Small intestine (tissue), 7 donors: ENCODE measurements around the gene AQR. TPM values are rescaled to one million over a fixed set of nuclear protein-coding genes. Genes with fewer than 3 reads are reported as not detected.
"Not testable (repeated sequence)": the region's sequence is repeated elsewhere in the genome, so short reads cannot be mapped to it uniquely, and the experiment has no call there.

ENCODE experiments used
- DNase-seq, 2 donors: peaks; one replicate each; pipeline versions ENCODE4 v3.0.0 to v3.0.0-alpha.2; 2013
- FAIRE-seq: peaks from 2 replicates; lab custom pipeline; 2012; peaks lifted over from hg19 to GRCh38; lab: Jason Lieb, UNC
- H3K27ac ChIP-seq, 3 donors: one replicate each; pipeline ENCODE4 v1.5.1; 2013; ENCODE audit warnings: low read length in 2 of 3, mild to moderate bottlenecking in 2 of 3, control low read depth in 1 of 3, inconsistent platforms in 1 of 3, low read depth in 1 of 3, moderate library complexity in 1 of 3
- H3K27me3 ChIP-seq, 3 donors: one replicate each; pipeline ENCODE4 v1.6.1; 2013; ENCODE audit warnings: low read length in 3 of 3, inconsistent platforms in 1 of 3; ENCODE audit not compliant: control insufficient read depth in 3 of 3, insufficient read depth in 3 of 3
- H3K36me3 ChIP-seq, 3 donors: one replicate each; pipeline ENCODE4 v1.6.1; 2013; ENCODE audit warnings: low read length in 3 of 3, inconsistent platforms in 1 of 3, low read depth in 1 of 3, mild to moderate bottlenecking in 1 of 3, moderate library complexity in 1 of 3; ENCODE audit not compliant: control insufficient read depth in 3 of 3, insufficient read depth in 2 of 3
- H3K4me1 ChIP-seq, 3 donors: one replicate each; pipeline ENCODE4 v1.6.1; 2013; ENCODE audit warnings: low read length in 2 of 3, inconsistent platforms in 1 of 3, low read depth in 1 of 3, mild to moderate bottlenecking in 1 of 3, moderate library complexity in 1 of 3; ENCODE audit not compliant: control insufficient read depth in 3 of 3, insufficient read depth in 2 of 3
- H3K4me3 ChIP-seq, 3 donors: one replicate each; pipeline ENCODE4 v1.5.1; 2013; ENCODE audit warnings: low read length in 3 of 3, control low read depth in 1 of 3, inconsistent platforms in 1 of 3, low read depth in 1 of 3, mild to moderate bottlenecking in 1 of 3, moderate library complexity in 1 of 3
- H3K9me3 ChIP-seq, 2 donors: one replicate each; pipeline ENCODE4 v1.6.1; 2013; ENCODE audit warnings: low read depth in 1 of 2, low read length in 1 of 2; ENCODE audit not compliant: control insufficient read depth in 2 of 2, insufficient read depth in 1 of 2
- WGBS, 3 donors: extraction: QIAGEN DNeasy Blood & Tissue Kit; methylation state at CpG; one replicate each; pipeline ENCODE4 v1.1.7; 2013; 5-methylcytosine and 5-hydroxymethylcytosine counted together
- polyA plus RNA-seq, 4 donors: library from polyadenylated mRNA; stranded (reverse) in 3 of 4; unstranded in 1 of 4; fragments of 200-250 nt in 3 of 4; fragments of 120-200 nt in 1 of 4; gene quantifications; one replicate each; pipeline versions ENCODE4 v1.2.1 to v1.2.3, GENCODE V29; 2013
- donor health status: healthy with polysubstance abuse.
- donor health status: control.
- donor health status: control.
- donor health status: Bipolar disorder and iron deficiency.
- donor health status: healthy.

Gene AQR
- polyA plus RNA-seq, 4 donors: 6.8 to 26.5 (median 8.7) TPM

DNA sequence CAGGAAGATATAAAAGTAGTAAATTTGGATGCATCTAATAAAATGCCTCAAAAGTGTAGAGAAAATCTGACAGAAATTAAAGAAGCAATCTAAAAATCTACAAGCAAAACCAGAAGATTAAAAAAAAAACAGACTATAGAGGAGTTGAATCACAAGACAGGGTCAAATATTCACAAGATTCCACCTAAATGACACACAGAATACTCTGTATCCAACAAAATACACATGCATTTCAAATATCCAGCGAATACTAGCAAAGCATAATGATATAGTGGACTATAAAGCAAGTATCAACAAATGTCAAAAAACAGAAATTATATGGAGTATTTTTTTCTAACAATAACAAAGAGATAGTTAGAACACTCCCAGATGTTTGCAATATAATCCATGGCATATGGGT lies 153.7 kb downstream of the AQR start:
- Histone ChIP-seq H3K4me1 (no peaks in the 10 kb centered on the region), H3K27me3 (peaks cover 0 to 4% (median 0%) of the 10 kb centered on the region in 3 donors), H3K27ac (no peak overlapping the region), H3K9me3 (no peaks in the 10 kb centered on the region), H3K36me3 (no peaks in the 10 kb centered on the region), H3K4me3 (no peak overlapping the region)
- DNase-seq (no peak), FAIRE-seq (no peak)
- 47 to 54% (median 52%) methylated on average over 1 of the region's 1 CpG for WGBS, 3 donors

GRCh38 chr15:34813446-34814190 lies 155.9 kb downstream of the AQR start:
- no peaks in the 10 kb centered on the region for H3K9me3 ChIP-seq
- no peak overlapping the region for H3K4me3 ChIP-seq
- 48 to 58% (median 51%) methylated on average over 3 of the region's 3 CpGs for WGBS, 3 donors
- no peaks in the 10 kb centered on the region for H3K4me1 ChIP-seq
- no peaks in the 10 kb centered on the region for H3K36me3 ChIP-seq
- H3K27me3 ChIP-seq: peaks cover 0 to 4% (median 0%) of the 10 kb centered on the region in 3 donors
- no peak for FAIRE-seq
- DNase-seq: no peak
- no peak overlapping the region for H3K27ac ChIP-seq

- FAIRE-seq, DNase-seq, H3K36me3 ChIP-seq, H3K4me1 ChIP-seq, H3K27me3 ChIP-seq, H3K9me3 ChIP-seq, H3K4me3 ChIP-seq, H3K27ac ChIP-seq: not testable (repeated sequence)
- WGBS, 3 donors: 49 to 63% (median 57%) methylated on average over 9 of the region's 9 CpGs
These were observed 156.6 kb downstream of the AQR start for GRCh38 chr15:34812868-34813365.

- H3K36me3 ChIP-seq: no peaks in the 10 kb centered on the region
- no peak overlapping the region for H3K27ac ChIP-seq
- FAIRE-seq (no peak), DNase-seq (no peak)
- no peaks in the 10 kb centered on the region for H3K4me1 ChIP-seq
- peaks cover 0 to 4% (median 0%) of the 10 kb centered on the region in 3 donors for H3K27me3 ChIP-seq
- H3K4me3 ChIP-seq: no peak overlapping the region
- H3K9me3 ChIP-seq: peaks cover 0 to 2% of the 10 kb centered on the region in 2 donors
- WGBS, 3 donors: 66 to 79% (median 72%) methylated on average over 1 of the region's 1 CpG
These were observed 157.2 kb downstream of the AQR start for GRCh38 chr15:34812369-34812768.

DNA sequence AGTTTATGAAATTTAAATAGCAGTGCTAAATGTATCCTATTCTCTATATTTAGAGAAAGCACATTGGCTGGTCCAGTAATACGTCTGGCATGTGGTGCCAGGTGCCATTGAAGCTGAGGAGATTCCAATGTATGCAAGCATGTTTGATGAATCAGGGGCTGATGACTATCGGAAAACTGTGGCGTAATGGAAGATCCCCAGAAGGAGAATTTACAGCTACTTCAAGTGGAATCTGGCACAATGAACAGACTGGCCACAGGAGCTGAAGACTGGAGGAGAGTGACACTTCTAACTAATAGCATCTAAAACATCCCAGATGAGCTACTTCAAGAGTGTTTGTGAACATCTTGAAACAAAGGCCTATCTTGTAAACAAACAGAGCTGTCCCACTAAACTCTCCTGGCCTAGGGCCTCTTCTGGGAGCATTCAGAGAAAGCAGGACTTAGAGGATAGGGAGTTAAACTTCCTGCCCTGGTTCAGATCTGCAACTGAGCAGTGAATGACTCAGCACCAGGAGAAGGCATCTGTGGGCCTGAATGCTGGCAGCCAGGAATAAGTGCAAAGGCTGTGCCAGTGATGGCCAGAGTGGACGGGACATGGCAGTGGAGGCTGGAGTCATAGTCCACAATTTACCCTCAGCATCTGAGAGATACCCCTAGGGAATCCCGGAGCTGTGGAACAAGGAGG lies 159.0 kb downstream of the AQR start:
- Histone ChIP-seq H3K27ac (no peak overlapping the region), H3K9me3 (peaks cover 0 to 2% of the 10 kb centered on the region in 2 donors), H3K4me1 (no peaks in the 10 kb centered on the region), H3K27me3 (peaks cover 0 to 6% (median 0%) of the 10 kb centered on the region in 3 donors), H3K36me3 (no peaks in the 10 kb centered on the region), H3K4me3 (no peak overlapping the region)
- no peak for FAIRE-seq
- WGBS, 3 donors: 64 to 71% (median 71%) methylated on average over 5 of the region's 5 CpGs
- no peak for DNase-seq

GRCh38 chr15:34809186-34809585 lies 160.4 kb downstream of the AQR start:
- FAIRE-seq: no peak
- WGBS, 3 donors: 52 to 63% (median 53%) methylated on average over 3 of the region's 3 CpGs

GRCh38 chr15:34808016-34808415 lies 161.5 kb downstream of the AQR start:
- H3K36me3 ChIP-seq: no peaks in the 10 kb centered on the region
- H3K9me3 ChIP-seq: peaks cover 0 to 2% of the 10 kb centered on the region in 2 donors
- no peak overlapping the region for H3K4me3 ChIP-seq
- 80 to 94% (median 91%) methylated on average over 3 of the region's 3 CpGs for WGBS, 3 donors
- H3K27me3 ChIP-seq: peaks cover 0 to 3% (median 0%) of the 10 kb centered on the region in 3 donors
- DNase-seq (no peak), FAIRE-seq (no peak)
- H3K4me1 ChIP-seq: no peaks in the 10 kb centered on the region
- H3K27ac ChIP-seq: no peak overlapping the region

More at GRCh38 chr15:34809186-34809585, 160.4 kb downstream of the AQR start:
- no peaks in the 10 kb centered on the region for H3K36me3 ChIP-seq
- H3K4me1 ChIP-seq: no peaks in the 10 kb centered on the region
- H3K4me3 ChIP-seq: no peak overlapping the region
- peaks cover 0 to 2% of the 10 kb centered on the region in 2 donors for H3K9me3 ChIP-seq
- H3K27me3 ChIP-seq: peaks cover 0 to 6% (median 0%) of the 10 kb centered on the region in 3 donors
- no peak for DNase-seq
- no peak overlapping the region for H3K27ac ChIP-seq

GRCh38 chr15:34807241-34807640 lies 162.3 kb downstream of the AQR start:
- not testable (repeated sequence) for H3K4me3 ChIP-seq, DNase-seq, H3K9me3 ChIP-seq, H3K4me1 ChIP-seq, H3K27ac ChIP-seq, FAIRE-seq, H3K36me3 ChIP-seq, H3K27me3 ChIP-seq
- WGBS, 3 donors: 49 to 78% (median 54%) methylated on average over 8 of the region's 8 CpGs
